ENCODE data around the gene GCGR.
A peak's percentile ranks its signal among the peaks of the same experiment; 100 is the strongest.

Gene GCGR

GRCh38 chr17:81821603-81822311 is 17.8 kb downstream of the GCGR start:
- no peaks in the 10 kb centered on the region for H3K27me3 ChIP-seq (ENCODE audit: insufficient read depth, low read depth, severe bottlenecking)
- peak overlapping the region; percentile 58 for H3K27ac ChIP-seq
- TF ChIP-seq CTCF (IDR thresholded peaks at IDR 0.05; ENCODE audit: low read depth, low read length): peak; percentile 87
- H3K36me3 ChIP-seq: peaks cover 18% of the 10 kb centered on the region
- H3K9me3 ChIP-seq (ENCODE audit: severe bottlenecking): no peaks in the 10 kb centered on the region
- peak; percentile 95 for DNase-seq
- H3K4me3 ChIP-seq (ENCODE audit: low read depth, low read length): no peak overlapping the region

- DNase-seq: no peak
- Histone ChIP-seq H3K9me3 (ENCODE audit: severe bottlenecking) (no peaks in the 10 kb centered on the region), H3K36me3 (peaks cover 18% of the 10 kb centered on the region), H3K27ac (peak overlapping the region; percentile 58), H3K27me3 (ENCODE audit: insufficient read depth, low read depth, severe bottlenecking) (no peaks in the 10 kb centered on the region), H3K4me3 (ENCODE audit: low read depth, low read length) (no peak overlapping the region)
- no peak for TF ChIP-seq CTCF (IDR thresholded peaks at IDR 0.05; ENCODE audit: low read depth, low read length)
Observed at GRCh38 chr17:81822312-81822637, 18.3 kb downstream of the GCGR start.

GRCh38 chr17:81822996-81823819 is 19.3 kb downstream of the GCGR start:
- Histone ChIP-seq H3K27me3 (ENCODE audit: insufficient read depth, low read depth, severe bottlenecking) (no peaks in the 10 kb centered on the region), H3K27ac (peak overlapping the region; percentile 40; the same call in 1 of the 2 replicates), H3K4me3 (ENCODE audit: low read depth, low read length) (no peak overlapping the region), H3K9me3 (ENCODE audit: severe bottlenecking) (no peaks in the 10 kb centered on the region), H3K36me3 (peaks cover 18% of the 10 kb centered on the region)
- TF ChIP-seq CTCF (IDR thresholded peaks at IDR 0.05; ENCODE audit: low read depth, low read length): no peak
- no peak for DNase-seq

- H3K36me3 ChIP-seq: peaks cover 18% of the 10 kb centered on the region
- H3K9me3 ChIP-seq (ENCODE audit: severe bottlenecking): no peaks in the 10 kb centered on the region
- peak overlapping the region; percentile 40 for H3K27ac ChIP-seq
- no peaks in the 10 kb centered on the region for H3K27me3 ChIP-seq (ENCODE audit: insufficient read depth, low read depth, severe bottlenecking)
- no peak overlapping the region for H3K4me3 ChIP-seq (ENCODE audit: low read depth, low read length)
- TF ChIP-seq CTCF (IDR thresholded peaks at IDR 0.05; ENCODE audit: low read depth, low read length): no peak
- DNase-seq: peak; percentile 68
Observed at GRCh38 chr17:81823820-81824550, 20.0 kb downstream of the GCGR start.

- Histone ChIP-seq H3K4me3 (ENCODE audit: low read depth, low read length) (no peak overlapping the region), H3K9me3 (ENCODE audit: severe bottlenecking) (no peaks in the 10 kb centered on the region), H3K27me3 (ENCODE audit: insufficient read depth, low read depth, severe bottlenecking) (no peaks in the 10 kb centered on the region), H3K27ac (no peak overlapping the region; the same call in 1 of the 2 replicates), H3K36me3 (peaks cover 18% of the 10 kb centered on the region)
- no peak for TF ChIP-seq CTCF (IDR thresholded peaks at IDR 0.05; ENCODE audit: low read depth, low read length)
- no peak for DNase-seq
Observed at GRCh38 chr17:81824595-81824994, 20.6 kb downstream of the GCGR start.
